A549 (cell line): Measurements from ENCODE around the gene RAB11B. TPM values are rescaled to one million over a fixed set of nuclear protein-coding genes. Genes with fewer than 3 reads are reported as not detected.
A peak's percentile ranks its signal among the peaks of the same experiment; 100 is the strongest.

Source experiments
- ATAC-seq, 2 experiments: fragments of 200-7000 bp in 1 of 2; fragments of >200 bp in 1 of 2; cut with Nextera tagmentation in 1 of 2; cut with Tn5 transposase in 1 of 2; 3 replicates each; pipeline versions ENCODE4 v1.8.0 to v1.9.1; 2018 to 2020; ENCODE audit warnings: mild to moderate bottlenecking in 1 of 2, moderate library complexity in 1 of 2
- CTCF ChIA-PET: fragments of 300-600 bp; sonication (Branson Sonifier 250); formaldehyde crosslinking; extraction: SDS; loops from one replicate; lab custom pipeline; 2021; ENCODE audit warnings: antibody characterized with exemption, inconsistent platforms; lab: Yijun Ruan, JAX
- POLR2A ChIA-PET: fragments of 350-600 bp; formaldehyde crosslinking; extraction: SDS; loops from one replicate; lab custom pipeline; 2021; ENCODE audit warnings: antibody characterized with exemption, inconsistent platforms; lab: Yijun Ruan, JAX
- DNase-seq, 2 experiments: peaks; one replicate each; pipeline versions ENCODE4 v3.0.0 to v3.0.0-alpha.2; 2011 to 2016; ENCODE audit warnings: low read depth in 1 of 2, low spot score in 1 of 2
- FAIRE-seq: peaks from 2 replicates; lab custom pipeline; 2011; peaks lifted over from hg19 to GRCh38; lab: Jason Lieb, UNC
- H3K27ac ChIP-seq, 2 experiments: fragments of >200 bp; sonication (Bioruptor Twin); formaldehyde crosslinking; 3 replicates each; pipeline ENCODE4 v1.5.1; 2016 to 2017
- H3K4me1 ChIP-seq: fragments of >200 bp; sonication (Bioruptor Twin); formaldehyde crosslinking; 3 replicates; pipeline ENCODE4 v1.6.1; 2016
- H3K4me2 ChIP-seq: fragments of >200 bp; sonication (Bioruptor Twin); formaldehyde crosslinking; 3 replicates; pipeline ENCODE4 v1.6.1; 2016
- H3K4me3 ChIP-seq: fragments of >200 bp; sonication (Bioruptor Twin); formaldehyde crosslinking; 3 replicates; pipeline ENCODE4 v1.5.1; 2016
- H3K9me3 ChIP-seq: fragments of >200 bp; sonication (Bioruptor Twin); formaldehyde crosslinking; 3 replicates; pipeline ENCODE4 v1.6.1; 2016
- ATOH8 ChIP-seq: fragments of 250-450 bp; sonication (Bioruptor Pico); IDR thresholded peaks from 2 replicates; pipeline ENCODE4 v1.5.0; 2020; ENCODE audit warnings: low read depth, mild to moderate bottlenecking, moderate library complexity
- CHD4 ChIP-seq: fragments of 200-600 bp; sonication (generic); IDR thresholded peaks from 2 replicates; pipeline ENCODE4 v1.6.1; 2016; ENCODE audit warnings: antibody characterized with exemption, mild to moderate bottlenecking, borderline replicate concordance
- E2F6 ChIP-seq: IDR thresholded peaks from 2 replicates; pipeline ENCODE4 v1.6.1; 2012; ENCODE audit warnings: low read depth, borderline replicate concordance
- EHF ChIP-seq: fragments of 250-450 bp; sonication (Bioruptor Pico); IDR thresholded peaks from 2 replicates; pipeline ENCODE4 v1.5.0; 2020; ENCODE audit warnings: mild to moderate bottlenecking
- EHMT2 ChIP-seq: fragments of 200-600 bp; sonication (generic); IDR thresholded peaks from 2 replicates; pipeline ENCODE4 v1.6.1; 2016; ENCODE audit warnings: antibody characterized with exemption, low read depth, mild to moderate bottlenecking, moderate library complexity
- EP300 ChIP-seq, 2 experiments: fragments of >200 bp; sonication (Bioruptor Twin); formaldehyde crosslinking; IDR thresholded peaks; 2 replicates in 1 of 2; 3 replicates in 1 of 2; pipeline ENCODE4 v1.6.1; 2016 to 2017
- FOSB ChIP-seq: fragments of 250-450 bp; sonication (Bioruptor Pico); IDR thresholded peaks from 2 replicates; pipeline ENCODE4 v1.5.0; 2020; ENCODE audit warnings: mild to moderate bottlenecking, moderate library complexity
- GATA3 ChIP-seq: IDR thresholded peaks from 2 replicates; pipeline ENCODE4 v1.6.1; 2012; ENCODE audit warnings: borderline replicate concordance
- HDAC2 ChIP-seq: fragments of 200-600 bp; sonication (generic); IDR thresholded peaks from 2 replicates; pipeline ENCODE4 v1.6.1; 2016
- HES2 ChIP-seq: fragments of >200 bp; sonication (Bioruptor Twin); formaldehyde crosslinking; IDR thresholded peaks from 2 replicates; pipeline ENCODE4 v1.6.1; 2016
- HMGXB4 ChIP-seq: fragments of 250-450 bp; sonication (Bioruptor Pico); IDR thresholded peaks from 2 replicates; pipeline ENCODE4 v1.5.0; 2021; ENCODE audit warnings: mild to moderate bottlenecking, moderate library complexity, borderline replicate concordance
- HOXA7 ChIP-seq: fragments of 250-450 bp; sonication (Bioruptor Pico); IDR thresholded peaks from 2 replicates; pipeline ENCODE4 v1.5.0; 2020; ENCODE audit warnings: mild to moderate bottlenecking, moderate library complexity
- KDM1A ChIP-seq: fragments of 200-600 bp; sonication (generic); IDR thresholded peaks from 2 replicates; pipeline ENCODE4 v1.6.1; 2016; ENCODE audit warnings: low read depth, mild to moderate bottlenecking
- KDM5A ChIP-seq: fragments of 200-600 bp; sonication (generic); IDR thresholded peaks from 2 replicates; pipeline ENCODE4 v1.6.1; 2016; ENCODE audit warnings: antibody characterized with exemption, mild to moderate bottlenecking
- MAFK ChIP-seq: fragments of 450-650 bp; IDR thresholded peaks from 2 replicates; pipeline ENCODE4 v1.6.1; 2014; ENCODE audit not compliant: partially characterized antibody
- MAZ ChIP-seq: fragments of 150-350 bp; IDR thresholded peaks from 2 replicates; pipeline ENCODE4 v1.6.1; 2014; ENCODE audit warnings: antibody characterized with exemption, low read depth, low read length, borderline replicate concordance
- NPAS2 ChIP-seq: fragments of 250-450 bp; sonication (Bioruptor Pico); IDR thresholded peaks from 2 replicates; pipeline ENCODE4 v1.8.0; 2022; ENCODE audit warnings: mild to moderate bottlenecking, moderate library complexity, borderline replicate concordance
- RAD21 ChIP-seq, 2 experiments: fragments of >200 bp in 1 of 2; sonication (Bioruptor Twin) in 1 of 2; formaldehyde crosslinking in 1 of 2; IDR thresholded peaks in 1 of 2; conservative IDR thresholded peaks in 1 of 2; 2 replicates in 1 of 2; 3 replicates in 1 of 2; pipeline ENCODE4 v1.6.1; 2012 to 2018; ENCODE audit warnings: inconsistent platforms in 1 of 2
- RARB ChIP-seq: fragments of 250-450 bp; sonication (Bioruptor Pico); IDR thresholded peaks from 2 replicates; pipeline ENCODE4 v1.8.0; 2021; ENCODE audit warnings: mild to moderate bottlenecking, moderate library complexity
- RCOR1 ChIP-seq: fragments of 150-350 bp; IDR thresholded peaks from 2 replicates; pipeline ENCODE4 v1.6.1; 2014; ENCODE audit warnings: antibody characterized with exemption, low read length, low read depth
- SREBF2 ChIP-seq: fragments of 450-650 bp; IDR thresholded peaks from 2 replicates; pipeline ENCODE4 v1.6.1; 2014; ENCODE audit warnings: mild to moderate bottlenecking, moderate library complexity
- ZNF302 ChIP-seq: fragments of 250-450 bp; sonication (Bioruptor Pico); IDR thresholded peaks from 2 replicates; pipeline ENCODE4 v1.9.0; 2021; ENCODE audit warnings: inconsistent platforms, mild to moderate bottlenecking, moderate library complexity
- WGBS: methylation state at CpG from one replicate; pipeline ENCODE4 v1.1.6; 2017; ENCODE audit errors: missing lambda C conversion rate; 5-methylcytosine and 5-hydroxymethylcytosine counted together
- polyA plus RNA-seq, 4 experiments: library from polyadenylated mRNA; depleted of rRNA in 3 of 4; stranded (reverse); fragments of >200 nt; fragmentation: RNase III in 1 of 4; extraction: RNeasy Plus Mini Kit Qiagen cat#74134 plus additional on column Dnase treatment in 1 of 4; gene quantifications; 2 replicates in 3 of 4; 3 replicates in 1 of 4; pipeline ENCODE4 v1.2.3, GENCODE V29; 2011 to 2017
- TF ChIP-seq, protein P1 (sequence below): fragments of 450-650 bp; IDR thresholded peaks from 2 replicates; pipeline ENCODE4 v1.6.1; 2014; ENCODE audit warnings: antibody characterized with exemption
- TF ChIP-seq, protein P2 (sequence below): fragments of >200 bp; sonication (Bioruptor Twin); formaldehyde crosslinking; IDR thresholded peaks from 3 replicates; pipeline ENCODE4 v1.5.1; 2016
- TF ChIP-seq, protein P3 (sequence below): IDR thresholded peaks from 2 replicates; pipeline ENCODE4 v1.6.1; 2012

RAB11B gene
- polyA plus RNA-seq, 2 of the 4 experiments (the other 2 are of a cell fraction), result 22.3 to 93.7 TPM

- H3K4me1 ChIP-seq, result peaks cover 45% of the 10 kb centered on the region
- ATAC-seq (no peak), DNase-seq (no peak)
- peak overlapping the region; percentile 52 to 78; a peak in 4 of 6 replicates for H3K27ac ChIP-seq
- peak overlapping the region; percentile 38; the same call in 1 of the 3 replicates for H3K4me2 ChIP-seq
- TF ChIP-seq KDM1A, result no peak
- TF ChIP-seq HDAC2, result no peak
- TF ChIP-seq RCOR1, result no peak
- no peak for TF ChIP-seq RARB (CRISPR knock-in tag)
- TF ChIP-seq NPAS2, result no peak
- TF ChIP-seq EHMT2, result no peak
- no peak for TF ChIP-seq HOXA7 (CRISPR knock-in tag)
- no peak for TF ChIP-seq ATOH8 (CRISPR knock-in tag)
- TF ChIP-seq GATA3, result no peak
- TF ChIP-seq, protein P1, sequence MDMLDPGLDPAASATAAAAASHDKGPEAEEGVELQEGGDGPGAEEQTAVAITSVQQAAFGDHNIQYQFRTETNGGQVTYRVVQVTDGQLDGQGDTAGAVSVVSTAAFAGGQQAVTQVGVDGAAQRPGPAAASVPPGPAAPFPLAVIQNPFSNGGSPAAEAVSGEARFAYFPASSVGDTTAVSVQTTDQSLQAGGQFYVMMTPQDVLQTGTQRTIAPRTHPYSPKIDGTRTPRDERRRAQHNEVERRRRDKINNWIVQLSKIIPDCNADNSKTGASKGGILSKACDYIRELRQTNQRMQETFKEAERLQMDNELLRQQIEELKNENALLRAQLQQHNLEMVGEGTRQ, result no peak
- no peak for TF ChIP-seq SREBF2
- no peak for TF ChIP-seq EHF
- TF ChIP-seq EP300 (IDR thresholded peaks at IDR 0.05), result no peak
- no peak for TF ChIP-seq HES2
- TF ChIP-seq MAZ, result no peak
- TF ChIP-seq ZNF302, result no peak
- TF ChIP-seq, all 56 proteins: peak for 0
- ChIA-PET POLR2A (no interaction called here), CTCF (interaction anchor here (0.7 to 2.6 kb wide), 7 partner anchors 16 to 63 kb away, joined by 3 to 38 read pairs (median 4); partner anchors contain the start of gene MARCHF2)
- Histone ChIP-seq H3K4me3 (no peak overlapping the region), H3K9me3 (no peaks in the 10 kb centered on the region)
- WGBS, result 54% methylated on average over 7 of the region's 7 CpGs
- no peak for FAIRE-seq
These were observed 7.1 kb downstream of the RAB11B start for GRCh38 chr19:8397271-8397670.

GRCh38 chr19:8397746-8398310, 7.7 kb downstream of the RAB11B start:
- Histone ChIP-seq H3K27ac (peak overlapping the region in 1 of 2 experiments; percentile 78; a peak in 2 of 6 replicates), H3K4me3 (no peak overlapping the region), H3K9me3 (no peaks in the 10 kb centered on the region), H3K4me2 (no peak overlapping the region), H3K4me1 (peaks cover 41% of the 10 kb centered on the region)
- ChIA-PET CTCF (interaction anchor here (0.9 to 2.6 kb wide), 6 partner anchors 16 to 64 kb away, joined by 3 to 38 read pairs (median 4); partner anchors contain the start of gene MARCHF2), POLR2A (interaction anchor here (0.9 kb wide), 1 partner anchor 34 kb away, joined by 3 read pairs; the partner anchor contains the start of gene ANGPTL4)
- TF ChIP-seq NPAS2 (no peak), E2F6 (no peak), RCOR1 (no peak), RAD21 (conservative IDR thresholded peaks at IDR 0.05 in 1 of 2, IDR thresholded peaks at IDR 0.05 in 1 of 2) (no peak), CHD4 (no peak), HMGXB4 (no peak), FOSB (no peak), KDM5A (no peak), ZNF302 (no peak), MAFK (no peak)
- TF ChIP-seq, protein P2, sequence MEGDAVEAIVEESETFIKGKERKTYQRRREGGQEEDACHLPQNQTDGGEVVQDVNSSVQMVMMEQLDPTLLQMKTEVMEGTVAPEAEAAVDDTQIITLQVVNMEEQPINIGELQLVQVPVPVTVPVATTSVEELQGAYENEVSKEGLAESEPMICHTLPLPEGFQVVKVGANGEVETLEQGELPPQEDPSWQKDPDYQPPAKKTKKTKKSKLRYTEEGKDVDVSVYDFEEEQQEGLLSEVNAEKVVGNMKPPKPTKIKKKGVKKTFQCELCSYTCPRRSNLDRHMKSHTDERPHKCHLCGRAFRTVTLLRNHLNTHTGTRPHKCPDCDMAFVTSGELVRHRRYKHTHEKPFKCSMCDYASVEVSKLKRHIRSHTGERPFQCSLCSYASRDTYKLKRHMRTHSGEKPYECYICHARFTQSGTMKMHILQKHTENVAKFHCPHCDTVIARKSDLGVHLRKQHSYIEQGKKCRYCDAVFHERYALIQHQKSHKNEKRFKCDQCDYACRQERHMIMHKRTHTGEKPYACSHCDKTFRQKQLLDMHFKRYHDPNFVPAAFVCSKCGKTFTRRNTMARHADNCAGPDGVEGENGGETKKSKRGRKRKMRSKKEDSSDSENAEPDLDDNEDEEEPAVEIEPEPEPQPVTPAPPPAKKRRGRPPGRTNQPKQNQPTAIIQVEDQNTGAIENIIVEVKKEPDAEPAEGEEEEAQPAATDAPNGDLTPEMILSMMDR, result no peak
- TF ChIP-seq, protein P3, sequence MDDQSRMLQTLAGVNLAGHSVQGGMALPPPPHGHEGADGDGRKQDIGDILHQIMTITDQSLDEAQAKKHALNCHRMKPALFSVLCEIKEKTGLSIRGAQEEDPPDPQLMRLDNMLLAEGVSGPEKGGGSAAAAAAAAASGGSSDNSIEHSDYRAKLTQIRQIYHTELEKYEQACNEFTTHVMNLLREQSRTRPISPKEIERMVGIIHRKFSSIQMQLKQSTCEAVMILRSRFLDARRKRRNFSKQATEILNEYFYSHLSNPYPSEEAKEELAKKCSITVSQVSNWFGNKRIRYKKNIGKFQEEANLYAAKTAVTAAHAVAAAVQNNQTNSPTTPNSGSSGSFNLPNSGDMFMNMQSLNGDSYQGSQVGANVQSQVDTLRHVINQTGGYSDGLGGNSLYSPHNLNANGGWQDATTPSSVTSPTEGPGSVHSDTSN, result no peak
- FAIRE-seq (no peak), ATAC-seq (no peak), DNase-seq (no peak)
- WGBS, result 81% methylated on average over 5 of the region's 10 CpGs
